ENCODE results near the gene ODF2. TPM values are rescaled to one million over a fixed set of nuclear protein-coding genes. Genes with fewer than 3 reads are reported as not detected.

The ODF2 gene
- total and polyA plus RNA-seq, 2 of the 8 experiments (the other 6 are each of a cell fraction or from before 2014, with no cell fraction given) = 5.6 to 17.9 TPM

DNA sequence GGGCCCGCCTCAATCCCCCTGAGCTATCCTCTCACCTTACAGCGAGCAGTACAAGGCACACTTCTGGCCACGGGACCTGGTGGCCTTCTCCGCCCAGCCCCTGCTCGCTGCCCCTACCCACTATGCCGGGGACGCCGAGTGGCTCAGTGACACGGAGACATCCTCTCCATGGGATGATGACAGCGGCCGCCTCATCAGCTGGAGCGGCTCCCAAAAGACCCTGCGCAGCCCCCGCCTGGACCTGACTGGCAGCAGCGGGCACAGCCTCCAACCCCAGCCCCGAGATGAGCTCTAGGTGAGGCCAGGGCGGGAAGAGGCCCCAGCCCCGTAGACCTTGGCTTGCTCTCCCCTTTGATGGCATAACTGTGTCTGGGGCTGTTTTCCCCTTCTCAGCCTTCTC, 20.2 kb upstream of the ODF2 start:
- no peak overlapping the region for H4K5ac ChIP-seq (ENCODE audit: insufficient read length, low read depth, low read length)
- H3K9me3 ChIP-seq (ENCODE audit: insufficient read depth in 2 of 2, low read depth in 1 of 2, low read length in 1 of 2) = no peaks in the 10 kb centered on the region
- no peak overlapping the region for H3K9ac ChIP-seq (replicated peaks in 1 of 4; ENCODE audit: extremely low read depth in 1 of 4, low read depth in 3 of 4, low read length in 3 of 4)
- POLR2A ChIA-PET (ENCODE audit: partially characterized antibody) = interaction anchor here (1.2 to 1.9 kb wide), 2 partner anchors 9 to 75 kb away, joined by 3 to 5 read pairs; no protein-coding TSS in a partner anchor
- no peak overlapping the region for H2BK5ac ChIP-seq (ENCODE audit: low read depth, low read length)
- H3K18ac ChIP-seq (ENCODE audit: extremely low read depth, low read length) = no peak overlapping the region
- H2AK5ac ChIP-seq (ENCODE audit: low read depth, low read length) = no peak overlapping the region
- H2BK20ac ChIP-seq (ENCODE audit: low read length) = no peak overlapping the region
- no peak overlapping the region for H3K14ac ChIP-seq (ENCODE audit: insufficient read length)
- CTCF ChIA-PET (ENCODE audit: partially characterized antibody) = interaction anchor here (1.0 to 2.1 kb wide), 4 partner anchors 12 to 73 kb away, joined by 3 to 8 read pairs (median 3); no protein-coding TSS in a partner anchor
- H3K27me3 ChIP-seq (replicated peaks in 1 of 4; ENCODE audit: control insufficient read depth in 3 of 4, extremely low read depth in 1 of 4, insufficient read depth in 3 of 4, low read length in 3 of 4) = no peaks in the 10 kb centered on the region; a peak in 1 of 7 replicates
- H4K8ac ChIP-seq (ENCODE audit: extremely low read depth, insufficient read depth, low read length) = no peak overlapping the region
- no peak overlapping the region for H4K91ac ChIP-seq (replicated peaks; ENCODE audit: insufficient read length, low read length)
- DNase-seq (ENCODE audit: low read depth in 1 of 2, low spot score in 2 of 2) = no peak
- 87% methylated on average over 11 of the region's 18 CpGs; no CpG with 5 or more reads in 1 of the 2 experiments for WGBS, 2 experiments (ENCODE audit: extremely low coverage in 1 of 2, insufficient coverage in 1 of 2, insufficient read length in 1 of 2, insufficient replicate concordance in 2 of 2, low coverage in 1 of 2, low lambda C conversion rate in 2 of 2, missing lambda C conversion rate in 1 of 2)
- no peaks in the 10 kb centered on the region for H3K79me1 ChIP-seq (ENCODE audit: low read depth, low read length)
- H3K27ac ChIP-seq (ENCODE audit: low read depth, low read length) = no peak overlapping the region
- H2BK15ac ChIP-seq (ENCODE audit: low read length) = no peak overlapping the region
- no peak overlapping the region for H3K56ac ChIP-seq (replicated peaks; ENCODE audit: insufficient read length, low read depth, low read length)
- no peak overlapping the region for H3K4me3 ChIP-seq (ENCODE audit: extremely low read depth in 1 of 4, insufficient read depth in 2 of 4, low read depth in 3 of 4, low read length in 4 of 4)
- TF ChIP-seq BACH1 (IDR thresholded peaks at IDR 0.05; ENCODE audit: low read length) (no peak), SAP30 (IDR thresholded peaks at IDR 0.05; ENCODE audit: insufficient read depth, insufficient replicate concordance, low read length) (no peak), KDM4A (IDR thresholded peaks at IDR 0.05; ENCODE audit: low read depth, low read length, severe bottlenecking) (no peak), HDAC6 (IDR thresholded peaks at IDR 0.05; ENCODE audit: low read depth, low read length) (no peak)
- no peak for FAIRE-seq
- no peak overlapping the region for H3K4ac ChIP-seq (replicated peaks; ENCODE audit: insufficient read length, low read depth, low read length)
- H2BK12ac ChIP-seq (ENCODE audit: low read depth, low read length) = no peak overlapping the region
- H3K4me1 ChIP-seq (replicated peaks in 1 of 4; ENCODE audit: control insufficient read depth in 3 of 4, insufficient read depth in 4 of 4, low read length in 3 of 4) = peaks cover 0 to 3% (median 0%) of the 10 kb centered on the region in 4 experiments; a peak in 1 of 7 replicates
- H3K36me3 ChIP-seq (ENCODE audit: control insufficient read depth in 2 of 4, insufficient read depth in 4 of 4, low read length in 3 of 4) = no peaks in the 10 kb centered on the region
- H3K4me2 ChIP-seq (ENCODE audit: insufficient read depth in 1 of 2, low read depth in 2 of 2, low read length in 2 of 2) = no peak overlapping the region
- no peaks in the 10 kb centered on the region for H4K20me1 ChIP-seq (replicated peaks in 1 of 2; ENCODE audit: control insufficient read depth in 1 of 2, insufficient read depth in 2 of 2, low read length in 2 of 2)
- H3K79me2 ChIP-seq (ENCODE audit: control insufficient read depth in 1 of 2, insufficient read depth in 2 of 2, low read length in 2 of 2) = no peaks in the 10 kb centered on the region
- H2AFZ ChIP-seq (ENCODE audit: low read length) = no peak overlapping the region
- H3K23me2 ChIP-seq (ENCODE audit: low read depth, low read length) = no peaks in the 10 kb centered on the region
- no peak overlapping the region for H2BK120ac ChIP-seq (replicated peaks; ENCODE audit: low read depth, low read length)
- H3K23ac ChIP-seq (ENCODE audit: insufficient read length) = no peak overlapping the region

All from H1 (cell line).